ENCODE results near the gene DMPK.

Gene DMPK

DNA sequence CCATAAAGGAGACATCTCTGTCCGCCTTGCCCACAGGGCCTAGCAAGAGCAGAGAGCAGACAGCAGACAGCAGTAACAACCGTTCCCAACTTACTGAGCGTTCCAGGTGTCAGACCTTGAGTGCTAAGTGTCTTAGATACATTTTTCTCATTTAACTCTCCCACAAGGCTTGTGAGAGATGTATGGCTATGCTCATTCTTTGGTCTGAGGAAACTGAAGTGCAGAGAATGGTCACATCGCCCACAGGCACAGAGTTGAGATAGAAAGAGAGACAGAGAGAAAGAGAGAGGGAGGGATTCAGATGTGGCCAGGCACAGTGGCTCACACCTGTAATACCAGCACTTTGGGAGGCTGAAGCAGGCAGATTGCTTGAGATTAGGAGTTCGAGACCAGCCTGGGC, 34.8 kb downstream of the DMPK start:
- Mint-ChIP-seq H3K36me3 (ENCODE audit: low read depth) (no peaks in the 10 kb centered on the region), H3K4me1 (no peaks in the 10 kb centered on the region), H3K27ac (no peak overlapping the region), H3K9me3 (no peaks in the 10 kb centered on the region), H3K27me3 (ENCODE audit: low read depth) (peaks cover 5% of the 10 kb centered on the region), H3K4me3 (no peak overlapping the region)
- TF ChIP-seq, protein P1, sequence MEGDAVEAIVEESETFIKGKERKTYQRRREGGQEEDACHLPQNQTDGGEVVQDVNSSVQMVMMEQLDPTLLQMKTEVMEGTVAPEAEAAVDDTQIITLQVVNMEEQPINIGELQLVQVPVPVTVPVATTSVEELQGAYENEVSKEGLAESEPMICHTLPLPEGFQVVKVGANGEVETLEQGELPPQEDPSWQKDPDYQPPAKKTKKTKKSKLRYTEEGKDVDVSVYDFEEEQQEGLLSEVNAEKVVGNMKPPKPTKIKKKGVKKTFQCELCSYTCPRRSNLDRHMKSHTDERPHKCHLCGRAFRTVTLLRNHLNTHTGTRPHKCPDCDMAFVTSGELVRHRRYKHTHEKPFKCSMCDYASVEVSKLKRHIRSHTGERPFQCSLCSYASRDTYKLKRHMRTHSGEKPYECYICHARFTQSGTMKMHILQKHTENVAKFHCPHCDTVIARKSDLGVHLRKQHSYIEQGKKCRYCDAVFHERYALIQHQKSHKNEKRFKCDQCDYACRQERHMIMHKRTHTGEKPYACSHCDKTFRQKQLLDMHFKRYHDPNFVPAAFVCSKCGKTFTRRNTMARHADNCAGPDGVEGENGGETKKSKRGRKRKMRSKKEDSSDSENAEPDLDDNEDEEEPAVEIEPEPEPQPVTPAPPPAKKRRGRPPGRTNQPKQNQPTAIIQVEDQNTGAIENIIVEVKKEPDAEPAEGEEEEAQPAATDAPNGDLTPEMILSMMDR (IDR thresholded peaks at IDR 0.05; ENCODE audit: unreplicated experiment in 3 of 3): no peak

DNA sequence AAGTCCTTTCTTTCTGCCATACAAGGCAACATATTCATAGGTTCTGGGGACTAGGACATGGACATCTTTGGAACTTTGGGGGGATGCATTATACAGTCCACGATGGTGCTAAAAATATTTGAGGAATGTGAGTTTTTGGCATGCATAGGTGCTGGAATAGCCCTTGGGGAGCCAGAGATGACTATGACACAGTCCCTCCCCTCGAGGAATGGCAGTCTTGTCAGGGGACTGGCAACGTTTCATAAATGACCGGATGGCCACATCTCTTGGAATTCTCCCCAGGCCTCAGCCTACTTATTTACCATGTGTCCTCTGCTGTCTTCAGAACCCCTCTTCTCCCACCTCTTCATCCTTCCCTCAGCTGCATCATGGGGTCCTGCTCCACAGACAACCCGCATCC, 35.4 kb downstream of the DMPK start:
- Mint-ChIP-seq H3K4me1 (no peaks in the 10 kb centered on the region), H3K4me3 (no peak overlapping the region), H3K36me3 (ENCODE audit: low read depth) (no peaks in the 10 kb centered on the region), H3K27me3 (ENCODE audit: low read depth) (peaks cover 5% of the 10 kb centered on the region), H3K27ac (no peak overlapping the region), H3K9me3 (no peaks in the 10 kb centered on the region)
- TF ChIP-seq, protein P1 (IDR thresholded peaks at IDR 0.05; ENCODE audit: unreplicated experiment in 3 of 3): no peak

DNA sequence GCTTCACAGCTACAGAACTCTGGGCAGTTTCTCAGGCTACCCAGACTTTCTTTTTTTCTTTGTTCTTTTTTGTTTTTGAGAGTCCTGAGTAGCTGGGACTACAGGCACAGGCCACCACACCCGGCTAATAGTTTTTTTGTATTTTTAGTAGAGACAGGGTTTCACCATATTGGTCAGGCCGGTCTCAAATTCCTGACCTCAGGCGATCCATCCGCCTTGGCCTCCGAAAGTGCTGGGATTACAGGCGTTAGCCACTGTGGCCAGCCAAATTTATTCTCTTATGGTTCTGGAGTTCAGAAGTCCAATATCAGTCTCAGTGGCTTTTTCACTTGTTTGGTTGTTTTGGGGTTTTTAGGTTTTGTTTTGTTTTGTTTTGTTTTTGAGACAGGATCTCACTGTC, 36.7 kb downstream of the DMPK start:
- Mint-ChIP-seq H3K4me3 (no peak overlapping the region), H3K27me3 (ENCODE audit: low read depth) (peaks cover 5% of the 10 kb centered on the region), H3K4me1 (no peaks in the 10 kb centered on the region), H3K9me3 (no peaks in the 10 kb centered on the region), H3K27ac (no peak overlapping the region), H3K36me3 (ENCODE audit: low read depth) (no peaks in the 10 kb centered on the region)
- TF ChIP-seq, protein P1 (IDR thresholded peaks at IDR 0.05; ENCODE audit: unreplicated experiment in 3 of 3): no peak

DNA sequence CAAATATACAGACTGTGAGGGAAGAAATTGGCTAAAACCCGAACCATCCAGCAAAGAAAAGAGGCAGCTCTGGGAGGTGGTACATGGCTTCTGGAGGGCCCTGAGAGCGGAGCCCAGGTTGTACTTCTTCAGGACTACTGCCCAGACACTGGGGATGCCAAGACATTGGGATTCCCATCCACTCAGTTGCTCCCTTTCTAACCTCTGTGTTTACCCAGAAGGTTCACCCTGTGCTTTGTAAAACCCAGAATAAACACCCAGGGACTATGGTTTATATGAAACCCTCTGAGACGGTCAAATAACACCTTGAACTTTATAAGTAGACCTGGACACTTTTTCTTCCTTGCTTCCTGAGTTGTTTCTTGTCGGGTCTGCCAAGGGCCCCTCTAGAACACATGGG, 39.3 kb downstream of the DMPK start:
- Mint-ChIP-seq H3K4me3 (no peak overlapping the region), H3K4me1 (no peaks in the 10 kb centered on the region), H3K27ac (no peak overlapping the region)

DNA sequence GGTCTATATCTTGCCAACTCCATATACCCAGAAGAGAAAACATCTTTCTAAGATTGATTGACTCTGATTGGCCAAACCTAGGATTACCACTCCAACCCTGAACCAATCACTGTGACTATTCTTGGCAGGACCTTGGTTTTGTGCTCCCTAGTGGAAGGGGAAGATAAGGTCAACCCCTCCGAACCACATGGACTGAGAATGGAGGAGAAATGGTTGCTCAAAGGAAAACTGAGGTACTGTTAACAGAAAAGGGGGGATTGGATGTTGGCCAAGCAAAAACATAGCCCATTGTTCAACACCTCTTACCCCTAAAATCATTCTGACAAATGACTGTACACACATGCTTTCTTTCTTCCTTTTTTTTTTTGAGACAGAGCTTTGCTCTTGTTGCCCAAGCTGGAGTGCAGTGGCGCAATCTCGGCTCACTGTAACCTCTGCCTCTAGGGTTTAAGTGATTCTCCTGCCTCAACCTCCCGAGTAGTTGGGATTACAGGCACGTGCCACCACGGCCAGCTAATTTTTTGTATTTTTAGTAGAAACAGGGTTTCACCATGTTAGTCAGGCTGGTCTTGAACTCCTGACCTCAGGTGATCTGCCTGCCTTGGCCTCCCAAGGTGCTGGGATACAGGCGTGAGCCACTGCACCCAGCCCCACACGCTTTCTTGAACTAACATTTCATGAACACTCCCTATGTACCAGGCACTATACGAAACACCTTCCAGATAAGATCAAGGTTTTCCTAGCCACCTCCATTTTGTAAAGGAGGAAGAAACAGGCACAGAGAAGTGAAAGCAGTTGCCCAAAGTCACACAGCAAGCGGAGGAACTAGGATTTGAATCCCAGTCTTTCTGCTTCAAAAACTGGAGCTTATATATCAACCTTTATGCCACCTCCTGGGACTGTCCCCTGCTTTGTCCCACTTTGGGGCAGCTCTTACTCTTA, 42.5 kb downstream of the DMPK start:
- no peak overlapping the region for H3K4me3 Mint-ChIP-seq
- H3K9me3 Mint-ChIP-seq: no peaks in the 10 kb centered on the region
- H3K27ac Mint-ChIP-seq: no peak overlapping the region
- H3K4me1 Mint-ChIP-seq: no peaks in the 10 kb centered on the region
- TF ChIP-seq, protein P1 (IDR thresholded peaks at IDR 0.05; ENCODE audit: unreplicated experiment in 3 of 3): no peak
- no peaks in the 10 kb centered on the region for H3K27me3 Mint-ChIP-seq (ENCODE audit: low read depth)
- H3K36me3 Mint-ChIP-seq (ENCODE audit: low read depth): no peaks in the 10 kb centered on the region

More for the DNA sequence above, 39.3 kb downstream of the DMPK start:
- Mint-ChIP-seq H3K36me3 (ENCODE audit: low read depth) (no peaks in the 10 kb centered on the region), H3K27me3 (ENCODE audit: low read depth) (peaks cover 5% of the 10 kb centered on the region), H3K9me3 (no peaks in the 10 kb centered on the region)
- TF ChIP-seq, protein P1 (IDR thresholded peaks at IDR 0.05; ENCODE audit: unreplicated experiment in 3 of 3): no peak
